Mucosa of rectum (tissue), 2 donors: ENCODE data around the gene FARP1.
A peak's percentile ranks its signal among the peaks of the same experiment; 100 is the strongest.
"Not testable (repeated sequence)": the region's sequence is repeated elsewhere in the genome, so short reads cannot be mapped to it uniquely, and the experiment has no call there.

Source experiments
- H3K27ac ChIP-seq, 2 donors: one replicate each; pipeline ENCODE4 v1.7.0; 2013; ENCODE audit warnings: inconsistent platforms in 2 of 2, low read depth in 2 of 2, low read length in 2 of 2
- H3K27me3 ChIP-seq, 2 donors: one replicate each; pipeline ENCODE4 v1.7.0; 2013; ENCODE audit warnings: low read length in 2 of 2; ENCODE audit not compliant: control insufficient read depth in 2 of 2, insufficient read depth in 2 of 2
- H3K36me3 ChIP-seq, 2 donors: one replicate each; pipeline ENCODE4 v1.7.0; 2013; ENCODE audit warnings: low read length in 2 of 2; ENCODE audit not compliant: control insufficient read depth in 2 of 2, insufficient read depth in 2 of 2
- H3K4me1 ChIP-seq, 2 donors: one replicate each; pipeline ENCODE4 v1.7.0; 2013; ENCODE audit warnings: low read length in 2 of 2, mild to moderate bottlenecking in 1 of 2; ENCODE audit not compliant: control insufficient read depth in 2 of 2, insufficient read depth in 2 of 2
- H3K4me3 ChIP-seq, 2 donors: one replicate each; pipeline ENCODE4 v1.7.0; 2013; ENCODE audit warnings: low read length in 2 of 2
- H3K9ac ChIP-seq, 2 donors: one replicate each; pipeline ENCODE4 v1.7.0; 2013; ENCODE audit warnings: low read length in 2 of 2, low read depth in 1 of 2, mild to moderate bottlenecking in 1 of 2
- H3K9me3 ChIP-seq, 2 donors: one replicate each; pipeline ENCODE4 v1.7.0; 2013; ENCODE audit warnings: low read length in 2 of 2; ENCODE audit not compliant: control insufficient read depth in 2 of 2
- donor health status: healthy.
- donor health status: Normal muscosa, but diverticular disease.

The FARP1 gene

GRCh38 chr13:98264877-98265276 lies 122.0 kb downstream of the FARP1 start:
- H3K27me3 ChIP-seq, result no peaks in the 10 kb centered on the region
- H3K36me3 ChIP-seq, result no peaks in the 10 kb centered on the region
- H3K4me1 ChIP-seq, result peaks cover 14 to 16% of the 10 kb centered on the region in 2 donors
- no peak overlapping the region for H3K9ac ChIP-seq
- H3K27ac ChIP-seq, result no peak overlapping the region
- H3K4me3 ChIP-seq, result no peak overlapping the region
- no peaks in the 10 kb centered on the region for H3K9me3 ChIP-seq

GRCh38 chr13:98265692-98266551 lies 123.0 kb downstream of the FARP1 start:
- Histone ChIP-seq H3K9me3 (no peaks in the 10 kb centered on the region), H3K27me3 (no peaks in the 10 kb centered on the region), H3K36me3 (no peaks in the 10 kb centered on the region), H3K27ac (peak overlapping the region; percentile 61 to 72), H3K4me1 (peaks cover 14 to 16% of the 10 kb centered on the region in 2 donors), H3K4me3 (no peak overlapping the region), H3K9ac (no peak overlapping the region)

- no peaks in the 10 kb centered on the region for H3K36me3 ChIP-seq
- no peaks in the 10 kb centered on the region for H3K27me3 ChIP-seq
- H3K27ac ChIP-seq, result peak overlapping the region; percentile 53 to 59
- no peaks in the 10 kb centered on the region for H3K9me3 ChIP-seq
- peaks cover 14 to 16% of the 10 kb centered on the region in 2 donors for H3K4me1 ChIP-seq
- peak overlapping the region in 1 of 2 donors; percentile 38 for H3K9ac ChIP-seq
- peak overlapping the region; percentile 13 to 39 for H3K4me3 ChIP-seq
Measured at GRCh38 chr13:98267080-98267912, 124.4 kb downstream of the FARP1 start.

GRCh38 chr13:98269386-98269785 lies 126.5 kb downstream of the FARP1 start:
- no peak overlapping the region for H3K4me3 ChIP-seq
- no peak overlapping the region for H3K9ac ChIP-seq
- no peaks in the 10 kb centered on the region for H3K27me3 ChIP-seq
- H3K27ac ChIP-seq, result no peak overlapping the region
- no peaks in the 10 kb centered on the region for H3K36me3 ChIP-seq
- H3K9me3 ChIP-seq, result no peaks in the 10 kb centered on the region
- peaks cover 14 to 16% of the 10 kb centered on the region in 2 donors for H3K4me1 ChIP-seq

- Histone ChIP-seq H3K36me3 (no peaks in the 10 kb centered on the region), H3K4me1 (peaks cover 12 to 13% of the 10 kb centered on the region in 2 donors), H3K9ac (no peak overlapping the region), H3K4me3 (no peak overlapping the region), H3K27ac (no peak overlapping the region), H3K27me3 (no peaks in the 10 kb centered on the region), H3K9me3 (no peaks in the 10 kb centered on the region)
Measured at GRCh38 chr13:98270819-98271218, 127.9 kb downstream of the FARP1 start.

GRCh38 chr13:98271646-98272045 lies 128.8 kb downstream of the FARP1 start:
- not testable (repeated sequence) for H3K4me1 ChIP-seq, H3K36me3 ChIP-seq, H3K27ac ChIP-seq, H3K9me3 ChIP-seq, H3K4me3 ChIP-seq, H3K9ac ChIP-seq, H3K27me3 ChIP-seq

- Histone ChIP-seq H3K27ac (no peak overlapping the region), H3K9ac (no peak overlapping the region), H3K4me3 (no peak overlapping the region), H3K27me3 (no peaks in the 10 kb centered on the region), H3K36me3 (no peaks in the 10 kb centered on the region), H3K4me1 (peaks cover 2 to 3% of the 10 kb centered on the region in 2 donors), H3K9me3 (no peaks in the 10 kb centered on the region)
Measured at GRCh38 chr13:98272549-98272948, 129.7 kb downstream of the FARP1 start.

- Histone ChIP-seq H3K4me1 (no peaks in the 10 kb centered on the region), H3K27ac (no peak overlapping the region), H3K9me3 (no peaks in the 10 kb centered on the region), H3K9ac (no peak overlapping the region), H3K4me3 (no peak overlapping the region), H3K27me3 (no peaks in the 10 kb centered on the region), H3K36me3 (no peaks in the 10 kb centered on the region)
Measured at GRCh38 chr13:98273067-98273823, 130.4 kb downstream of the FARP1 start.

- H3K27ac ChIP-seq, result no peak overlapping the region
Measured at GRCh38 chr13:98273824-98274742, 131.2 kb downstream of the FARP1 start.

More at GRCh38 chr13:98273824-98274742, 131.2 kb downstream of the FARP1 start:
- H3K36me3 ChIP-seq, result no peaks in the 10 kb centered on the region
- no peak overlapping the region for H3K4me3 ChIP-seq
- H3K9ac ChIP-seq, result no peak overlapping the region
- H3K4me1 ChIP-seq, result no peaks in the 10 kb centered on the region
- H3K9me3 ChIP-seq, result no peaks in the 10 kb centered on the region
- H3K27me3 ChIP-seq, result no peaks in the 10 kb centered on the region
